Loucy (cell line): Measurements from ENCODE around the gene BGN.

Source experiments
- H2AFZ ChIP-seq: fragments of 200-600 bp; sonication (generic); 2 replicates; pipeline ENCODE4 v1.6.0; 2016; ENCODE audit warnings: antibody characterized with exemption, mild to moderate bottlenecking, low read length, moderate library complexity
- H3F3A ChIP-seq: fragments of 200-600 bp; 2 replicates; pipeline ENCODE4 v1.6.0; 2016; ENCODE audit warnings: antibody characterized with exemption, low read depth, mild to moderate bottlenecking
- H3K27me3 ChIP-seq: fragments of 200-600 bp; sonication (generic); 2 replicates; pipeline ENCODE4 v1.6.1; 2014; ENCODE audit warnings: low read length, mild to moderate bottlenecking; ENCODE audit not compliant: insufficient read depth, poor library complexity, severe bottlenecking
- H3K36me3 ChIP-seq: fragments of 200-600 bp; sonication (generic); 2 replicates; pipeline ENCODE4 v1.6.1; 2016; ENCODE audit warnings: low read length; ENCODE audit not compliant: insufficient read depth
- H3K4me1 ChIP-seq: fragments of 200-600 bp; sonication (generic); 2 replicates; pipeline ENCODE4 v1.5.1; 2014; ENCODE audit warnings: low read length, mild to moderate bottlenecking; ENCODE audit not compliant: insufficient read depth, poor library complexity, severe bottlenecking
- H3K4me2 ChIP-seq: fragments of 200-600 bp; sonication (generic); 2 replicates; pipeline ENCODE4 v1.6.0; 2014; ENCODE audit warnings: antibody characterized with exemption, low read length, low read depth, mild to moderate bottlenecking; ENCODE audit not compliant: poor library complexity, severe bottlenecking
- H3K4me3 ChIP-seq: fragments of 200-600 bp; sonication (generic); 2 replicates; pipeline ENCODE4 v1.5.1; 2014; ENCODE audit warnings: low read length, mild to moderate bottlenecking, mixed read lengths; ENCODE audit not compliant: poor library complexity, severe bottlenecking
- H3K79me2 ChIP-seq: fragments of 200-600 bp; sonication (generic); 2 replicates; pipeline ENCODE4 v1.6.1; 2014; ENCODE audit warnings: low read length; ENCODE audit not compliant: insufficient read depth
- H3K9ac ChIP-seq: fragments of 200-600 bp; sonication (generic); 2 replicates; pipeline ENCODE4 v1.6.0; 2014; ENCODE audit warnings: mild to moderate bottlenecking, low read depth, low read length, moderate library complexity; ENCODE audit not compliant: poor library complexity, severe bottlenecking
- H3K9me2 ChIP-seq: fragments of 200-600 bp; sonication (generic); replicated peaks from 2 replicates; pipeline ENCODE4 v1.6.1; 2016; ENCODE audit warnings: low read depth, low read length, mixed read lengths
- H3K9me3 ChIP-seq: fragments of 200-600 bp; sonication (generic); 2 replicates; pipeline ENCODE4 v1.6.1; 2014; ENCODE audit warnings: mild to moderate bottlenecking, antibody characterized with exemption, low read length, low read depth; ENCODE audit not compliant: insufficient read depth
- H4K20me1 ChIP-seq: fragments of 200-600 bp; sonication (generic); 2 replicates; pipeline ENCODE4 v1.6.0; 2014; ENCODE audit warnings: antibody characterized with exemption, low read length, mild to moderate bottlenecking; ENCODE audit not compliant: insufficient read depth, poor library complexity, severe bottlenecking
- CTCF ChIP-seq: fragments of 200-600 bp; sonication (generic); conservative IDR thresholded peaks from 2 replicates; pipeline ENCODE4 v1.5.1; 2014; ENCODE audit warnings: mild to moderate bottlenecking, antibody characterized with exemption, low read length
- EZH2phosphoT487 ChIP-seq: fragments of 200-600 bp; IDR thresholded peaks from 2 replicates; pipeline ENCODE4 v1.6.1; 2018; ENCODE audit warnings: antibody characterized with exemption, mild to moderate bottlenecking, moderate library complexity, borderline replicate concordance

BGN gene

GRCh38 chrX:153448556-153449367, 46.0 kb upstream of the BGN start:
- Histone ChIP-seq H3K4me2 (no peak overlapping the region), H3K9me3 (no peaks in the 10 kb centered on the region), H3K9ac (no peak overlapping the region)

GRCh38 chrX:153449368-153450113, 45.2 kb upstream of the BGN start:
- Histone ChIP-seq H3K4me2 (no peak overlapping the region), H3K27me3 (no peaks in the 10 kb centered on the region), H3K9me2 (no peaks in the 10 kb centered on the region), H3K9me3 (no peaks in the 10 kb centered on the region), H3K36me3 (no peaks in the 10 kb centered on the region), H2AFZ (no peak overlapping the region), H3K4me3 (no peak overlapping the region), H4K20me1 (no peaks in the 10 kb centered on the region), H3K9ac (no peak overlapping the region), H3K79me2 (no peaks in the 10 kb centered on the region), H3F3A (no peaks in the 10 kb centered on the region), H3K4me1 (no peaks in the 10 kb centered on the region)
- TF ChIP-seq CTCF (no peak), EZH2phosphoT487 (no peak)

More at GRCh38 chrX:153448556-153449367, 46.0 kb upstream of the BGN start:
- no peaks in the 10 kb centered on the region for H3F3A ChIP-seq
- no peaks in the 10 kb centered on the region for H3K27me3 ChIP-seq
- H4K20me1 ChIP-seq = no peaks in the 10 kb centered on the region
- TF ChIP-seq CTCF (no peak), EZH2phosphoT487 (no peak)
- no peaks in the 10 kb centered on the region for H3K4me1 ChIP-seq
- no peak overlapping the region for H2AFZ ChIP-seq
- no peak overlapping the region for H3K4me3 ChIP-seq
- no peaks in the 10 kb centered on the region for H3K79me2 ChIP-seq
- no peaks in the 10 kb centered on the region for H3K36me3 ChIP-seq
- H3K9me2 ChIP-seq = no peaks in the 10 kb centered on the region

- TF ChIP-seq CTCF (no peak), EZH2phosphoT487 (no peak)
- Histone ChIP-seq H3K4me1 (no peaks in the 10 kb centered on the region), H3K4me2 (no peak overlapping the region), H3K9me2 (no peaks in the 10 kb centered on the region), H3K27me3 (no peaks in the 10 kb centered on the region), H4K20me1 (no peaks in the 10 kb centered on the region), H3K9me3 (no peaks in the 10 kb centered on the region), H3K4me3 (no peak overlapping the region), H3F3A (no peaks in the 10 kb centered on the region), H3K36me3 (no peaks in the 10 kb centered on the region), H2AFZ (no peak overlapping the region), H3K79me2 (no peaks in the 10 kb centered on the region), H3K9ac (no peak overlapping the region)
Measured at GRCh38 chrX:153450114-153450948, 44.4 kb upstream of the BGN start.
